NCI-H82 treated with DMSO at 0.1 percent for 48 hours (cell line): ENCODE data around the gene SMYD4.
"Not testable (repeated sequence)": the region's sequence is repeated elsewhere in the genome, so short reads cannot be mapped to it uniquely, and the experiment has no call there.

Source experiments
- DNase-seq: peaks from one replicate; lab custom pipeline; 2025; ENCODE audit not compliant: unreplicated experiment; lab: John Stamatoyannopoulos, UW

Gene SMYD4

GRCh38 chr17:1829216-1829591 lies 498 bp downstream of the SMYD4 start:
- DNase-seq, result no peak

- no peak for DNase-seq
Observed at GRCh38 chr17:1820528-1821252, 9.0 kb downstream of the SMYD4 start.

DNA sequence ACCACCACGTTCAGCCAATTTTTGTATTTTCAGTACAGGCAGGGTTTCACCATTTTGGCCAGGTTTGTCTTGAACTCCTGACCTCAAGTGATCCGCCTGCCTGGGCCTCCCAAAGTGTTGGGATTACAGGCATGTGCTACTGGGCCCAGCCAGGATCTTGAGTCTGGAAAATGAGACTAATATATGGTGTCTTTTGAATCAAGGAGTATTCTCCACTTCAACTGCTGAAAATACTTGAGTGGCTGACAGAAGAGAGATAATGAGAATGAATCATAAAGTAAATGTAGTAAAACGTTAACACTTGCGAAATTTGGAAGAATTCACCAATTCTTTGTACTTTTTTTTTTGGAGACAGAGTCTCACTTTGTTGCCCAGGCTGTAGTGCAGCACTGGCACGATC lies 16.6 kb downstream of the SMYD4 start:
- DNase-seq, result no peak

GRCh38 chr17:1810450-1811103 lies 19.1 kb downstream of the SMYD4 start:
- DNase-seq, result no peak

DNA sequence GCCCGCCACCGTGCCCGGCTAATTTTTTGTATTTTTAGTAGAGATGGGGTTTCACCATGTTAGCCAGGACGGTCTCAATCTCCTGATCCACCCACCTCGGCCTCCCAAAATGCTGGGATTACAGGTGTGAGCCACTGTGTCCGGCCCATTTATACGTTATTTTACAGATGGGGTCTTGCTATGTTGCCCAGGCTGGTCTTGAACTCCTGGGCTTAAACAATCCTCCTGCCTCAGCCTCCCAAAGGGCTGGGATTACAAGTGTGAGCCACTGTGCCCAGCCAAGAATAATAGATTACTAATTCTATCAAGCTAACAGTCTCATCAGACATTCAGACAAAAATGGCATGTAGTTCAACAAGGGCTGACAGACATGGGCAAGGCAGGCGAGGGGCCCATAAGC lies 19.9 kb downstream of the SMYD4 start:
- DNase-seq, result not testable (repeated sequence)

- DNase-seq, result peak; percentile 21
Observed at GRCh38 chr17:1808644-1809043, 21.1 kb downstream of the SMYD4 start.

GRCh38 chr17:1807890-1808289 lies 21.8 kb downstream of the SMYD4 start:
- DNase-seq, result no peak

- DNase-seq, result no peak
Observed at GRCh38 chr17:1803280-1803679, 26.4 kb downstream of the SMYD4 start.

DNA sequence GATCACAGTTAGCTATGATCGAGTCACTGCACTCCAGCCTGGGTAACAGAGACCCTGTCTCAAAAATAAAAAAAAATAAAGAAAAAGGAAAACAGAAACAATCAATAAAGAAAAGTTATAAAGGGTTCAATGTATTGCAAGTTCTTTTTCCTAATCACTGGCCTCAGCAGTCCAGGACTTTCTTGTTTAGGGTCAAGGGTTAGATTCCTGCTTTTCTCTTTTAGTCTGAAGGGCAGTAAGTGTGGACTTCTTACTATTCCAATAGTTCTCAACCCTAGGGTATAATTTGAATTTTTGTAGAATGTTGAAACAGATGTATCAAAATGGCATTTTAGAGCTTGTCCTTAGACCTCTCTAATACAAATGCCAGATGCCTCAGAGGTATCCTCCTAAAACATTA lies 27.3 kb downstream of the SMYD4 start:
- DNase-seq, result no peak

DNA sequence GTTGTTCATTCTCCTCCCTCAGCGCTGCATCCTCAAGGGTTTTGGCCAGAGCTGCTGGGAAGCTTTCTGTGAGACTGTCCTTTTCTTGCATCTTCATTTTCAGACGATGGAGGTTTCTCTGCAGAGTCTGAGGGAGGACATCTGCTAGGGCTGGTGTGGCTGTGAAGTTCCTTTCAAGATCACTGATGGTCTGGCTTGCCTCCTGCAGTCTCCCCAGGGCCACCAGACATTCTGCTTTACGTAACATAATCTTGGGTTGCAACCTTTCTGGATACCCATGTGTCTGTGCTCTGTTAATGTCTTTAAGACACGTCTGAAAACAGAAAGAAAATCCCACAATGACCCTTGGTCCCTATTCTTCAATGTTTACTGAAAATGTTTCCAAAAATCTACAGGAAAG lies 29.0 kb downstream of the SMYD4 start:
- DNase-seq, result no peak

- no peak for DNase-seq
Observed at GRCh38 chr17:1800240-1800639, 29.5 kb downstream of the SMYD4 start.

DNA sequence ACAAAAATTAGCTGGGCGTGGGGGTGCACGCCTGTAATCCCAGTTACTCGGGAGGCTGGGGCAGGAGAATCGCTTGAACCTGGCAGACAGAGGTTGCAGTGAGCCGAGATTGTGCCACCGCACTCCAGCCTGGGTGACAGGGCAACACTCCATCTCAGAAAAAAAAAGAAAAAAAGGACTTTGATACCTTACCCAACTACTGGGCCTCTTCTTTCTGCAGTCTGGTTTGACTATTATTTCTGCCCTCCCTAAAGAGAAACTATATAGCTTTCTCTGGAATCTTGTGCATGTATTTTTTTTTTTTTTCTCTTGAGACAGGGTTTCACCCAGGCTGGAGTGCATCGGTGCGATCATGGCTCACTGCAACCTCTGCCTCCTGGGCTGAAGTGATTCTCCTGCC lies 31.9 kb downstream of the SMYD4 start:
- not testable (repeated sequence) for DNase-seq

DNA sequence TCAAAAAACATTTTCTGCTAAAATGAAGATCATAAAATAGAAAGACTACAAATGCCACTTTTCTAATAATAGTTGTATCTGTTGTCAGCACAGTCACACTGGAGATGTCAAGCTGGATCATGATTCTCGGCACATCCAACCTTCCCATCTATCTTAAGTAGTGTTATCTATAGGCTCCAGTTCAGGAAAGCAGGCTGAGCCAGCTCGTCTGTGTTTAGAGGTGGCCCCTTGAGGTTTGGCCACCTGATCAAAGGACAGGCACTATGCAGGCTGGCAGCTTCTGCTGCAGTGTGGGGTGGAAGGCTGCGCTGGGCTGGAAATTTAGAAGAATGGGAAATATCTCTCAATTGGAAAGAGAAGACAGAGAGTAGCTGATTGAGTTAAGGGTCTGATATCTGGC lies 32.4 kb downstream of the SMYD4 start:
- DNase-seq, result no peak

GRCh38 chr17:1796800-1797199 lies 32.9 kb downstream of the SMYD4 start:
- DNase-seq, result no peak

GRCh38 chr17:1793447-1793806 lies 36.3 kb downstream of the SMYD4 start:
- DNase-seq, result no peak

- DNase-seq, result no peak
Observed at GRCh38 chr17:1792495-1793446, 36.9 kb downstream of the SMYD4 start.

DNA sequence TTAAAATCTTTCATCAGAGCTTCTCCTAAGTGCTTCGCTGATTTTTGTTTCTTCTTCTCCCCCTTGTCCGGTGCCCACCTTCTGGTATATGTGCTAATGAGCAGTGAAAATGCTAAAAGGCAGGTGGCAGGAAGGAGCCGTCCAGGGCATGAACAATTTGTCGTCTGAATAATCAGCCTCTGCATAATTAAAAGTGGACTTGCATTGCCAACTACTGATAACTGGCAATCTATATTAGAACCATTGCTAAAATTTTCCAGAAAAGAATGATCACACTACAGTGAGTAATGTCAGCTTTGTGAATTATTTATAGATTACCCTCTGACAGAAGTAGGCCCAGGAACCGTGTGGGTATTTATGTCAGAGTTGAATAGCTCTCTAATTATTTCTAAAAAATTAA lies 39.8 kb downstream of the SMYD4 start:
- no peak for DNase-seq

- no peak for DNase-seq
Observed at GRCh38 chr17:1787301-1787902, 42.3 kb downstream of the SMYD4 start.

GRCh38 chr17:1786708-1787107 lies 43.0 kb downstream of the SMYD4 start:
- DNase-seq, result no peak

GRCh38 chr17:1785930-1786329 lies 43.8 kb downstream of the SMYD4 start:
- no peak for DNase-seq

DNA sequence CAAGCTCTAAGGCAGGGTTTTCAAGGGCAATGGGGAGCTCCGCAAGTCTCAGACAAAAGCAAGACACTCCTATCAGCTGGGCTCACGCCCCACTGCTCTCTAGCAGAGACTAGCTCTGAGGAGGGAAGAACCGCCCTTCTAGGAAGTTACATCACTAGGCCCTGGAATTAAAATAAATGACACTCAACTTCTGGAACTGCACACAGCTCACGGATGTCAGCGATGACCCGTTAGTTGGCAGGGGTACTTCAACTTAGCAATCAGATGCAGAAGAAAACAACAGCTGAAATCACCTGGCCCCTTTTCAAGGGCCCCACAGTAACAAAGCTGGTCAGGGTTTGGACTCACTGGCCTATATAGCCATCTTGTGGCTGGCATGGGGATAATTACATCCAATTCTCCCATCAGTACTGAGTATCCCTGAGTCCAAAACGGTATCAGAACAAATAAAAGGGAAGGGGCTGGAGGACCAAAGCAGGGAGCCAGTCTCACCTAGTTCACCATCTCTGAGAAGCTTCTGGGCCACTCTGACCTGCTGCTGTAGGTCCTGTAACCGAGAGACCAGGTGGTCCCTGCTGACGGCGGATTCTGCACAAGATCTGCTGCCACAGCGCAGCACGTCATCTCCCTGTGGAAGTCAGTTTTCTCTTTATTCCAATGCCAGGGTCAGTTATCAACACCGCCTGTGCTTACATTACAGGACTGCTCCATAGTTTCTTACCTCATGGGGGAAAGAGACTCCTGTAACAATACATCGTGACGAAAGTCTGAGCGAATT lies 45.7 kb downstream of the SMYD4 start:
- DNase-seq, result peak; percentile 26
